HEK293T (cell line): ENCODE results near the gene IFT20.

Source experiments
- CTCF ChIA-PET: fragments of 350-600 bp; formaldehyde crosslinking; extraction: SDS; loops from one replicate; lab custom pipeline; 2021; ENCODE audit warnings: antibody characterized with exemption, inconsistent platforms; lab: Yijun Ruan, JAX
- POLR2A ChIA-PET: fragments of 350-600 bp; formaldehyde crosslinking; extraction: SDS; loops from one replicate; lab custom pipeline; 2020; ENCODE audit warnings: antibody characterized with exemption, inconsistent platforms; lab: Yijun Ruan, JAX
- DNase-seq: peaks from one replicate; pipeline ENCODE4 v3.0.0; 2012; ENCODE audit warnings: mixed read lengths; ENCODE audit errors: extremely low spot score
- ARNT ChIP-seq: fragments of 450-650 bp; IDR thresholded peaks from 2 replicates; pipeline ENCODE4 v1.6.1; 2017; ENCODE audit warnings: mild to moderate bottlenecking
- BHLHE40 ChIP-seq: fragments of 450-650 bp; IDR thresholded peaks from 2 replicates; pipeline ENCODE4 v1.6.1; 2016; ENCODE audit warnings: mild to moderate bottlenecking, moderate library complexity, borderline replicate concordance
- CTBP1 ChIP-seq: fragments of 450-650 bp; IDR thresholded peaks from 2 replicates; pipeline ENCODE4 v1.6.1; 2016; ENCODE audit warnings: borderline replicate concordance
- ELF4 ChIP-seq: fragments of 450-650 bp; IDR thresholded peaks from 2 replicates; pipeline ENCODE4 v1.6.1; 2017; ENCODE audit warnings: antibody characterized with exemption
- FOXA1 ChIP-seq: fragments of 450-650 bp; IDR thresholded peaks from 2 replicates; pipeline ENCODE4 v1.6.1; 2016; ENCODE audit warnings: mild to moderate bottlenecking
- FOXK2 ChIP-seq: fragments of 450-650 bp; IDR thresholded peaks from 2 replicates; pipeline ENCODE4 v1.6.1; 2016; ENCODE audit warnings: mild to moderate bottlenecking
- FOXM1 ChIP-seq: fragments of 450-650 bp; IDR thresholded peaks from 2 replicates; pipeline ENCODE4 v1.6.1; 2017; ENCODE audit warnings: mild to moderate bottlenecking, borderline replicate concordance
- HDGF ChIP-seq: fragments of 450-650 bp; IDR thresholded peaks from 2 replicates; pipeline ENCODE4 v1.6.1; 2017; ENCODE audit warnings: antibody characterized with exemption, borderline replicate concordance
- L3MBTL2 ChIP-seq: fragments of 450-650 bp; conservative IDR thresholded peaks from 2 replicates; pipeline ENCODE4 v1.6.1; 2016; ENCODE audit warnings: mild to moderate bottlenecking
- LEF1 ChIP-seq: fragments of 450-650 bp; IDR thresholded peaks from 2 replicates; pipeline ENCODE4 v1.6.1; 2017; ENCODE audit warnings: mild to moderate bottlenecking, borderline replicate concordance
- NFRKB ChIP-seq: fragments of 450-650 bp; IDR thresholded peaks from 2 replicates; pipeline ENCODE4 v1.6.1; 2016; ENCODE audit warnings: mild to moderate bottlenecking, moderate library complexity
- PKNOX1 ChIP-seq: fragments of 450-650 bp; IDR thresholded peaks from 2 replicates; pipeline ENCODE4 v1.6.1; 2016
- SP1 ChIP-seq: fragments of 450-650 bp; IDR thresholded peaks from 2 replicates; pipeline ENCODE4 v1.6.1; 2017
- SUZ12 ChIP-seq: fragments of 450-650 bp; IDR thresholded peaks from 2 replicates; pipeline ENCODE4 v1.6.1; 2016; ENCODE audit warnings: mild to moderate bottlenecking
- TARDBP ChIP-seq: fragments of 450-650 bp; IDR thresholded peaks from 2 replicates; pipeline ENCODE4 v1.6.1; 2016
- ZNF384 ChIP-seq: fragments of 450-650 bp; IDR thresholded peaks from 2 replicates; pipeline ENCODE4 v1.6.1; 2016

Gene IFT20

DNA sequence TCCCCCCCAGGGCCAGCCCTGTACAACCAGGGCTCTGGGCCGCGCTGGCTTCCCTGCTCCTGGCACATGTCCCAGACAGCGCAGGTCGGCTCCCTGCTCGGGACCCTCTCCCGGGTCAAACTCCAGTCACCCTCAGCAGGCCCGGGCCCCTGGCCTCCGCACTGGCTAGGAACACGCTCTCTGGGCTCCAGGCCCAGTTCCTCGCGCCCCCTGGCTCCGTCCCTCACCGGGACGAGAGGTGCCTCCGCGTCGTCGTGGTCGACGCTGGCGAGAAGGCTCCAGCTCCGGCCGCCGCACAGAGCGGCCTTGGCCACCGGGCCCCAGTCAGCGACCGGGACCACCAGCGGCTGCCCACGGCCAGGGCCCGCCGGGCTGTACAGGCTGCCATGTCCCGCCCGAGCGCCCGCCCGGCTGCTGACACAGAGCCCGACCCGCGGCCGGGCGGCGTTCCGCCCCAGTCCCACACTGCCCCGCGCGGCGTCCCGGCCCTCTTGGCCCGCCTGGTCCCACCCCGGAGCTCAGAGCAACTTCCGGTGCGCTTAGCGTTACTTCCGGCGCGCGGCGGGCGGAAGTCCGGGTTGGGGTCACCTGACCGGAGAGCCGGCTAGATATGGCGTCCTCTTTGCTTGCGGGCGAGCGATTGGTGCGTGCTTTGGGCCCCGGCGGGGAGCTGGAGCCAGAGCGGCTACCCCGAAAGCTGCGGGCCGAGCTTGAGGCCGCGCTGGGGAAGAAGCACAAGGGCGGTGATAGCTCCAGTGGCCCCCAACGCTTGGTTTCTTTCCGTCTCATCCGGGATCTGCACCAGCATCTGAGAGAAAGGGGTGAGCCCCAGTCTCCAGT, 22.0 kb upstream of the IFT20 start, which contains the start of gene POLDIP2:
TSS of gene POLDIP2 (minus strand) at position 467 of the 840 bp plus-strand sequence. CDS start at position 388, 79 bp downstream.
- CTCF ChIA-PET = interaction anchor here (0.6 to 1.0 kb wide), 3 partner anchors 9 to 119 kb away, joined by 3 to 6 read pairs (median 3); no protein-coding TSS in a partner anchor
- POLR2A ChIA-PET = interaction anchor here (0.6 to 3.8 kb wide), 15 partner anchors 10 to 1942 kb away, joined by 3 to 64 read pairs (median 4); partner anchors contain the start of genes IFT20, SARM1, SLC46A1 and TNFAIP1
- 0 out of 2 replicates have a peak, but pooled peaks have one; percentile 23 for TF ChIP-seq LEF1
- no peak for TF ChIP-seq SP1
- TF ChIP-seq ELF4 = peak; percentile 80
- TF ChIP-seq CTBP1 = peak; percentile 34; the same call in 1 of the 2 replicates
- TF ChIP-seq FOXA1 = no peak
- peak; percentile 65 for TF ChIP-seq PKNOX1
- peak; percentile 58 for TF ChIP-seq L3MBTL2
- no peak for TF ChIP-seq BHLHE40
- peak; percentile 92 for DNase-seq

GRCh38 chr17:28350271-28350670, 15.0 kb upstream of the IFT20 start:
- ChIA-PET POLR2A (interaction anchor here (0.8 to 1.0 kb wide), 2 partner anchors 15 to 67 kb away, joined by 3 read pairs; partner anchors contain the start of genes IFT20 and TNFAIP1), CTCF (no interaction called here)
- no peak for DNase-seq
- no peak for TF ChIP-seq SUZ12
- no peak for TF ChIP-seq SP1
- no peak for TF ChIP-seq HDGF
- no peak for TF ChIP-seq TARDBP
- TF ChIP-seq BHLHE40 = no peak
- no peak for TF ChIP-seq L3MBTL2
- TF ChIP-seq FOXM1 = no peak
- TF ChIP-seq ZNF384 = no peak
- no peak for TF ChIP-seq FOXA1
- no peak for TF ChIP-seq ARNT
- TF ChIP-seq FOXK2 = no peak
- TF ChIP-seq PKNOX1 = no peak
- no peak for TF ChIP-seq CTBP1

DNA sequence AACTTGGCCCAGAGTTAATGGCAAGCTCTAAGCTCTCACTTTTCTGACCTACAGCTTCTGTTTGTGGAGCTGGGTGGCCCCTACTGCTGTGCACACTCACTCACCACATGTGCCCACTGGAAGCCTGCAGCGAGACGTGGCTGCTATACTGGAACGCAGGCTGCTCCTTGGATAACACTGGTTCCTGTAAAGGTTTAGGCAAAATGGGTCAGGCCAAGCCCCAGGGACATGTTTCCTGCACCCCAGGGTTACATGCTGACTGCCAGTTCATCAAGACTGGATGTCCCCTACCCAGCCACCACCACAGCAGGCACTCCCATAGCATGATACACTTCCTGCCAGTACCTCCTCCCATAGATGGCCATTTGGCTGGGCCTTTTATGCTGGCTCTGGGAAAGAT, 13.7 kb upstream of the IFT20 start:
- no peak for DNase-seq
- TF ChIP-seq TARDBP (no peak), FOXA1 (no peak), L3MBTL2 (no peak), FOXM1 (no peak), FOXK2 (no peak), PKNOX1 (no peak)
- POLR2A ChIA-PET = interaction anchor here (4.0 kb wide), 1 partner anchor 8 kb away, joined by 36 read pairs; the partner anchor contains the start of gene POLDIP2
- CTCF ChIA-PET = no interaction called here

GRCh38 chr17:28347261-28347891, 12.1 kb upstream of the IFT20 start:
- ChIA-PET CTCF (interaction anchor here (0.6 to 1.6 kb wide), 3 partner anchors 69 to 542 kb away, joined by 3 read pairs; no protein-coding TSS in a partner anchor), POLR2A (interaction anchor here (1.3 to 4.0 kb wide), 3 partner anchors 8 to 12 kb away, joined by 4 to 36 read pairs (median 18); partner anchors contain the start of genes IFT20, POLDIP2 and TNFAIP1)
- no peak for DNase-seq
- no peak for TF ChIP-seq SUZ12
- TF ChIP-seq FOXA1 = no peak
- no peak for TF ChIP-seq ARNT
- no peak for TF ChIP-seq HDGF
- no peak for TF ChIP-seq L3MBTL2

- ChIA-PET POLR2A (interaction anchor here (1.3 to 4.0 kb wide), 4 partner anchors 7 to 59 kb away, joined by 4 to 36 read pairs (median 13); partner anchors contain the start of genes IFT20, POLDIP2, SLC46A1 and TNFAIP1), CTCF (interaction anchor here (0.6 to 1.6 kb wide), 3 partner anchors 70 to 541 kb away, joined by 3 read pairs; no protein-coding TSS in a partner anchor)
- TF ChIP-seq ELF4 (no peak), FOXA1 (no peak), ZNF384 (no peak), NFRKB (no peak), L3MBTL2 (no peak), PKNOX1 (no peak)
- no peak for DNase-seq
Measured at GRCh38 chr17:28346746-28347246, 11.5 kb upstream of the IFT20 start.
